Smooth muscle cell of the brain vasculature (primary cell): Measurements from ENCODE around the gene TTC39B.

Experiments used
- DNase-seq: peaks from one replicate; pipeline ENCODE4 v3.0.0-alpha.2; 2012; ENCODE audit warnings: low read depth, low spot score

TTC39B gene

DNA sequence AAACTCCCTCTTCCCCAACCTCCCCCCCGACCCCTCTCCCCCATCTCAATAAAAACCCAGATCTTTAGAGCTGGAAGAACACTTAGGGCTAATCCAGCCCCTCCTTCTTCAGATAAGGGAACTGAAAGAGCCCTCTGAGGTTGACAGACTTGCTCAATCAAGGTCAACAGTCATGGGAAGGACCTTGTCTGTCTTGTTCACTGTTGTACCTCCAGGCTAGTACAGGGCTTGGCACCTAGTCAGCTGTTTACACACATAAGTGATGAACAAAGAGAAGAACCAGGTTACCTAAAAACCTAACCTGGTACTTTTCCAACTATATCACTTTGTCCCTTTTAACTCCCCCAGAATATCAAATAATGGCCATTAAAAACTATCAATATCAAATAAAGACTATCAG, 2.4 kb downstream of the TTC39B start:
- DNase-seq, result no peak

DNA sequence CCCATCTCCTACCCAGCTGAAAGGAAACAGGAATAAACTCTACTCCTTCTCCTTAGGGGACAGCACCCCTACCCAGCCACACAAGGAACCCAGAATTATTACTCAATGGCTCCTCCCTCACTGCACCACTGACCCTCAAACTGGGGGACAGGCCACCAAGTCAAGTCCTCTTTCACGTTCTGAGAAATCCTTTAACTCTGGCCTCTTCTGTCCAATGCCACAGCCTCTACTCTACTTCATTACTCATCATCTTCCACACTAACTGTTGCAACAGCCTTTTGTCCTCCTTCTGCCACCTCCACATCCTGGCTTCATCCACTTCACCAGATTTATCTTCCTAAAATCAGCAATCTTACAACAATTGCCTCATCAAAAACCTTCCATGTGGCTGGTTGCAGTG, 6.8 kb downstream of the TTC39B start:
- no peak for DNase-seq

DNA sequence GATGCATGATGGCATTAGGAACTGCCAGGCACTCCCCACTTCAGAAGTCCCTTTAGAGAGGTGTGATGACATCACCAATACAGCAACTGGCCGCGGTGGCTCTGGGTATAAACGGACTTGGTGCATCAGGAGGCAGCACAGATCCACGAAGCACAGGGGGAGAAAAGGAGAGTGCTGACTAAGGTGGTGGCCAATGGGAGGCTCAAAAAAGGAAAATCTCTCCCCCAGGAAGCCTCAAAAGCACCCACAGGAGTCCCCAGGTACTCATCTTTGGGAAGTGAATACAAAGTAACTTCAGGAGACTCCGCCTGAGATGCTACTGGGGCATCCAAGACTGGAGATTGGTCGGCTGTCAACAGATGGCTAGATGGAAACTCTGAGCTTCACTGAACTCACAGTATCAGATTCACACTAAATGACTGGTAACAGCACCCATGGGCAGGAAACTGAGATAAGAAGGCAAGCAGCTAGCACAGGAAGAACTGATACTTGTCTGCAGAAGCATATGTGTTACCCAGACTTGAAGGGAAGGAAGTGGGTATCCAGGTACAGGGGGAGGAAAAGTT, 7.6 kb downstream of the TTC39B start:
- no peak for DNase-seq

DNA sequence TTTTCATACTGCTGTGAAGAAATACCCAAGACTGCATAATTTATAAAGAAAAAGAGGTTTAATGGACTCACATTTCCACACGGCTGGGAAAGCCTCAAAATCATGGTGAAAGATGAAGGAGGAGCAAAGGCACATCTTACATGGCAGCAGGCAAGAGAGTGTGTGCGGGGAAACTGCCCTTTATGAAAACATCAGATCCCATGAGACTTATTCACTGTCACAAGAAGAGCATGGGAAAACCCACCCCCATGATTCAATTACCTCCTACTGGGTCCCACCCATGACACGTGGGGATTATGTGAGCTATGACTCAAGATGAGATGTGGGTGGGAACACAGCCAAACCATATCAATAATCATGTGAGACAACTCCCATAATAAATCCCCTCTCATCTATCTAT, 8.7 kb downstream of the TTC39B start:
- no peak for DNase-seq

DNA sequence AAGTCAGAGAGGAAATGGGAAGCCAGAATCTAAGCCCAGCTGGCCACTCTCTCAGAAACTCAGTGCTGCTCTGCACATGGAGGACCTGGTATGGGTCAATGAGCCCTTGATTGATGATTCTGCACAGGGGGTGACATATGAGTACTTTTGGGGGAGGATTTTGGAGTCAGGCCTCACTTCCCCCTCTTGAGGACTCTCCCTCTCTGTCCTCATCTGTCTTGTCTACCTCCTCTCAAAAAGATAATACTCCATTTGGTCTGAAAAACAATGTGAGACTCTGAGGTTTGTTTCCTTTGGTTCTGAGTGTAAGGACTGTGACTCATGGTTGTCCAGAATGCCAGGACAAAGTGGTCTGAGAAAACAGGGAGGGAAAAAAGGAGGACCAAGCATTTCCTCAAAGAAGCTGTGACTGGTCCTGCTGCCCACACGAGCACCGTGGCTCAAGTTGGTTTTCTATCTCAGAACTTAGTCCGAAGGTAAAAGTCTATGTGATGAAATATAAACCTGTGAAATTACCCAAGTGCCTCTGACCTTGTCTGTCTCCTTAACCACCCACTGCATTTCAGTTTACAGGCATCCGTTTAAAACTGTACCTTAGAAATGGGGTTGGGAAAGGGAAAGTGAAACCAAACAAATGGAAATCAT, 11.1 kb downstream of the TTC39B start:
- no peak for DNase-seq

DNA sequence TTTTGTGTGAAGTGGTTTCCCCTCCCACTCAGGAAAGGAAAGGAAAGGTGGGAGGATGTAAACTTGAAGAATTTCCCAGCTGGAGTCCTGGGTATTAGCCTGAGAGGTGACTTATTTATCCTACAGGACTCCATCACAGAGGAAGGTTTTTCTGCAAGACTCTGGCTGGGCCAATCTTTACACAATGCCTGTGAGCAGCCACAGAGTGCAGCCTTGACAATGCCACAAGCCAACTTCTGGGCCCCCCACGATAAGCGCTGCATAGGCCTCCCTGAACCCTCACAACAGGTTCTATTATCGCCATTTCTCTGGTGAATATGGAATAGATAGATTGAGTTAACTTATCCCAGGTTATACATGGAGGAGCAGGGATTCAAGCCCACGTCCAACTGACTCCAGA, 12.4 kb downstream of the TTC39B start:
- no peak for DNase-seq

DNA sequence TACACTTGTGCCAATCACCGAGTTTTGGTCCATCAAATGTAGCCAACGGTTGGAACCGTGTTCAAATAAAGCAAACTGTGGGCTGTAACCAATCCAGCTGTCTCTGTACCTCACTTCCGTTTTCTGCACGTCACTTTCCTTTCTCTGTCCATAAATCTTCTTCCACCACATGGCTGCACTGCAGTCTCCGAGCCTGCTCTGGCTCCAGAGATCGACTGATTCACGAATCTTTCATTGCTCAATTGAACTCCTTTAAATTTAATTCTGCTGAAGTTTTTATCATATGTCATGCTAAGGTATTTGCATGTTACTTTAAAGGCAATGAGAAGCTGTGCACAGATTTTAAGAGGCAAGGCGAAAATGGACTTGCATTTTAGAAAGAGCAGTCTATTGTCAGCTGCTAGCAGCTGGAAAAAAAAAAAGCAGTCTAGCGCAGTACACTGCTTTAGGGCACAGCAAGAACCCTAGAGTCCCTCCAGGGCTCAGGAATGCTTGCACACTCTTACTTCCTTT, 13.2 kb downstream of the TTC39B start:
- DNase-seq, result no peak

DNA sequence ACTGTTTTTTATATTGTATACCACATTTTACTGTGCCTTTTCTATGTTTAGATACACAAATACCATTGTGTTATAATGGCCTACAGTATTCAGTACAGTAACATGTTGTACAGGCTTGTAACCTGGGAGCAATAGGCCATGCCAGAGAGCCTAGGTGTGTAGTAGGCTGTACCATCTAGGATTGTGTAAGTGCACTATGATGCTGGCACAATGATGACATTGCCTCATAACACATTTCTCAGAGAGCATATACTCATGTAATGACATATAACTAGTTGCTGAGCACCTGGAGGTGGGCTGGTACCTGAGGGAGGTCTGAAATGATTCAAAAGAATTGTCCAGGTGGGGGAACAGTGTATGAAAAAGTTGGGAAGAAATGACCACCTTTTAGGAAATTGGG, 13.9 kb downstream of the TTC39B start:
- DNase-seq, result no peak

DNA sequence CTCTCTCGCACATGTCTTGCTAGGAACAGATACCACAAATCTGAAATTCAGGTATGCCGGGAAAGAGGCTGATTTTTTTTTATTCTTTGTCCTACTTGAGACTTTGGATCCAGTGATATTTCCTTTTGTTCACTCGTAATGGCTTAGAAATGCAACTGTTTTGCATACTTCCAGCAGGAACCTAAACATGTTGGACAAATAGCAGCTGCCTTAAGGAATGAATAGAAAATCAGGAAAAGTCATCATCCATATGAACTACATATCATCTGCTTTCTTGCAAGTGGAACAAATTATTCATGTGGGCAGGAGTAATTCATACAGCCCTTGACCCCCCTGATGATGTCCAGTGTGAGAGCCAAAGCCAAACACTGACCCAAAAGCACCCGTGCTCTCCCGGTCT, 17.4 kb downstream of the TTC39B start:
- DNase-seq, result no peak

DNA sequence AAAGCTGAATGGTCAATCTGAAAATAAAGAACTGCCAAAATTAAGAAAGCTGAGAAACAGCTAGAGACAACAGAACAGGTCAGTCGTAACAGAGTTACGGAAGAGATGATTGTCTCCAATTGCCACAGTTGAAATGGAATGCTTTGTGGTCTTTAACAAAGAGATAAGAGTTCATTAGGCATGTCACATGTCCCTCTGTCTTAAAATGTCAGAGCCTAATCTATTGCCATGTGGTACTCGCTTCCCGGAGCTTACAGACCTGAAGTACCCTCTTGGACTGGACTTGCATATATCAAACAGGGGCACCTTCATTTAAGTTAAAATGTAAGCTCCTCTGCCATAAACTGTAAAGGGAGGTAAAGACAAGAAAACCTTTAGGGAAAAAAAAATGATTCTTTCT, 19.7 kb downstream of the TTC39B start:
- DNase-seq, result no peak

DNA sequence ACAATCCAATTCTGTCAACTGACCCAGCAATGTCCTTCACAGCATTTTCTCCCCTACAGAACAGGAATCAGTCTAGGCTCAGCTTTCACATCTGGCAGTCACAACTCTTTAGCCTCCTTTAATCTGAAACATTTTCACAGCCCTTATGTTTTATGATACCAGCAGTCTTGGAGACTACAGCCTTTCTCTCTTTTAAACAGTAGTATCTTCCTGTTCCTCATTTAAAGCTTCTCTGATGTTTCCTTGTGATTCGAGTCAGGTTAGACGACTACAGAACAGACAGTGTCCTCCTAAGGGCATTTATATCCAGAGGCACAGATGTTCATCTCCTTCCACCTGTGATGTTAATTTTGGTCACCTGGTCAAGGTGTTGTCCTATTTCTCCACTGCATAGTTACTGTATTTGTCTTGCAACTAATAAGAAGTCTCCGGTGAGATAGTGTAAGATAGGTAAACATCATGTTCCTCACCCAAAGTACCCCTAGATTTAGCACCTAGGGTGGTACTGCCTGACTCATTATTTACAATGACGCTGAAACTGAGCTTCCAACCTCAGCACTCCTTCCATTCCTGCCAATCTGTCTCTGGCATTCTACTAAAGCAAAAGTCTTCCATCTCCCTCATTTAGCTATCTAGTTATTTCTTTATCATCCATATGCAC, 20.7 kb downstream of the TTC39B start:
- no peak for DNase-seq

DNA sequence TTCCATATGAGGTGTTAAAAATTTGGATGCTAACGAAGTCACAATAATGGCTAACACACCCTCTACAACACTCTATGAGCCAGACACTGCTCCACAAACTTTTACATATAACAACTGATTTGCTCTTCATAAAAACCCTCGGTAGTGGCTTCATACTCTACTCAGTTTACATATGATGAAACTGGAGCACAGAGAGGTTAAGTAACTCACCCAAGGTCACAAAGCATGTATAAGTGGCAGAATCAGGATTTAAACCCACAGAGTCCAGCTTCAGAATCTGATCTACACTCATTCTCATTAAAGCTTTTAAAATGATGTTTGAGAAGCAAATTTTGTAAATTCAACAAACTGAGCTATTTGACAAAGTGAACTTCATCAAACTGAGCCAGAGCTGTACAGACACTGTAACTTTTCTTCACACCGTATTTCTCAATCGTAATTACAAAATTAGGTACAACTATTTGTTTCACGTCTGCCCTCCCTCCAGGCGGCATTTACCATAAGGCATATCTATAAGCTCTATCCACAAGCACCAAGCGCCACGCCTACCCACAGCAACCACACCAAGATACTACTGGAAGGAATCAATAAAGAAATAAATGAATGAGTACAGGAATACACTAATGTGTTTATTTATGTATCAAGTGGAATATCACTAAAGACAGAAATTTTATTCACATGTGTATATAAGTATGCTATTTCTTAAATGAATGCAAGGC, 24.3 kb downstream of the TTC39B start:
- DNase-seq, result no peak

DNA sequence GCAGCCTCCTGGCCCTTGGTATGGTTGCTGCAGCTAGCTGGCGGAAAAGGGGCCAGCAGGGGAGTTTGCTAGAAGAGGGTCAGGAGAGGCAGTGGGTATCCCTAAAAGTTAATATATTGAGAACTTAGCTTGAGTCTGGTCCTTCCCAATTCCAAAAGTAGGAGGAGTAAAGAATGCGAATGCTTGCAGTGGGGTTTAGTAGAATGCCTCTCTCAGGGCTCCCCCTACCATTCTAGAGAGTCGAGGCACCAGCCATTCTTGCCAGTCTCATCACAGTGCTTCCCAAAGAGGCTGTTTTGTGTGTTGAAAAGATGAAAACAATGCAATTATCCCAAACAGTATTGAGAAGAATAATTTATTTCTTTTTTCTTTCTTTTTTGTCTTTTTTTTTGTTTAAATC, 26.4 kb downstream of the TTC39B start:
- no peak for DNase-seq

DNA sequence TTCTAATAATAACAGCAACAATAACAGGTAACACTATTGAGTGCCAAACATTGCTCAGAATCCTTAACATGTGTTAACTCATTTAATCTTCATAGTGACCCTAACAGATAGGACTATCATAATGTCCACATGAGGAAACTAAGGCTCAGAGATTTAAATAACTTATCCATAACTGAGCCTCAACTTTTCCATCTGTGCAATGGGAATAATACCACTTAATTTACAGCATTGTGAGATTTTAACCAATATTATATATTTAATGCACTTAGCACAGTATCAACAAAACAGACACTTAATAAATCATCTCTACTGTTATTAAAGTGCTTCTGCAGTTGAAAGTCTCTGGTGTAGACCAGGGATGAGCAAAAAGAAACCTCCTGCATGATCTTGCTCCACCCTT, 28.2 kb downstream of the TTC39B start:
- DNase-seq, result no peak

DNA sequence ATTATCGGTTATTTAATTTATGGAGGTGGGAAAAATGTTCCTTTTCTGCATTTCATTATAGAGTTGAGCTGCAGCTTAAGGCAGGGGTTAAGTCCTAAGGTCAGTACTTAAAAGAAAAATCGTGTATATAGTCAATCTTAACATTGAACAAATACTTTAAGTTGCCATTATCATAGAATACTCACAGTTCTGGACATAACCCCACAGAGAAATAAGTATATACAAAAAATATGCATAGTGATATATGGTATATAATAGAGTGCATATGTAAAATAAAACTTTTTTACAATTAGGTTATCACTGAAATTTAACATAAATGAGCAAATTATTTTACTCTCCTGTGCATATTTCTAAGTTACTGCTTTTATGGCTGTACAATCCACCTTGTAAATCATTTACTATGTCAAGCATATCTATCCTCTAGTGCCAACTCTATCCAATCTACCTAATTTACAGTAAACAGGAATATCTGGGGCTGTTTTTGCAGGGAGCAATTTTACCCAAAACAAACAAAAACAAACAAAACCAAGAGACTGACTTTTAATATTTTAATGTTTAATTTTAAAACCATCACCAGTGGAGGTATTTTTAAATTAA, 28.8 kb downstream of the TTC39B start:
- no peak for DNase-seq

DNA sequence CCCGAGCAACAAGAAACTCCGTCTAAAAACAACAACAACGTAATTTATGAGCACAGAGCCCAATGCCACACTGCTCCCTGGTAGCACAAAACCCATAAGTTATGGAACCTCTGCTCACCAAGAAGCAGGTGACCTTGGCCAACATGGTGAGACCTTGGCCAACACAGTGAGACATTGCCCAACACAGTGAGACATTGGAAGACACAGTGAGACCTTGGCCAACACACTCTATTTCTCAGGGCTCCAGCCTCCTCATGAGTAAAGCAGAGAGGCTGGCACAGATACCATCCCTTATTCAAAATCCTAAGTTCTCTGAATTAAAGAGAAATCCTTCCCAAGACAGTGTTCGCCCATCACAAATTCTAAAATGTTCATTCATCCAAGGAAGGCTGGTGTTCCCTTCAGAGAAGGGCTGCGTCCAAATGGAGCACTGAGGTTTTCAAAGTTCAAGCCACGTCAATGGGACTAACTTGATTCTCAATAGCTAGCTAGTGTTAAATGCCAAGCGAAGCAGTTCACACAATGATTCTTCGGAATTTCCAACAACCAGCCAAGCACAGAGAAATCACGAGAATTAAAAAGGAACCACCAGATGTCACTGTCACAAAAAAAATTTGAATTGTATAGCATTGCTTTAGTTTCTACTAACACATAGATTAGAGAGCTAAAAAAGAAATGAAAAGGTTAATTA, 29.5 kb downstream of the TTC39B start:
- DNase-seq, result no peak

DNA sequence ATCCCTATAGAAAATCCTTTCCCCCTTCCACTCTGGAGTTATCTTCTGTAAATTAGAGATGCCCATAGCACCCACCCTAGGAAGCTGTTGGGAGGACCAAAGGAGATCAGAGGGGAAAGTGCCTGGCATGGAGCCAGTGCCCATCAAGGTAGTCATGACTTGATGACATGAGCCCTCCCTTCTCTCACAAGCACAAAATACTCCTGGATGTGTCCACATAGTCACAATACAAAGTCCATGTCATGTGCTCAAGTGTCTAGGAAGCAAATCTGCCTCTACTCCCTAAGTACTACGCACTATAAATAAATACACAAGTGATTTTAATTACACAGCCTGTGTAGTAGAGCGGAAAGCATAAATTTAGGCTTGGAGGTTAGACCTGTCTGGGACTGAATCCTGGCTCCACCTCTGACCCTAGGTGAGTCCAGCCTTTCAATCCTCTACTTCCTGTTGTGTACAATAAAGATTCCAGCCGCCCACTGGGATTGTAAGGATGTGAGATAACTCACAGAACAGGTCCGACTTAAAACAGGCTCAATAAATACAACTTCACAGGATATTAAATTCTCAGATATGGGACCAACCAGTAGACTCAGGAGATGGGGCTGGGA, 30.6 kb downstream of the TTC39B start:
- no peak for DNase-seq

DNA sequence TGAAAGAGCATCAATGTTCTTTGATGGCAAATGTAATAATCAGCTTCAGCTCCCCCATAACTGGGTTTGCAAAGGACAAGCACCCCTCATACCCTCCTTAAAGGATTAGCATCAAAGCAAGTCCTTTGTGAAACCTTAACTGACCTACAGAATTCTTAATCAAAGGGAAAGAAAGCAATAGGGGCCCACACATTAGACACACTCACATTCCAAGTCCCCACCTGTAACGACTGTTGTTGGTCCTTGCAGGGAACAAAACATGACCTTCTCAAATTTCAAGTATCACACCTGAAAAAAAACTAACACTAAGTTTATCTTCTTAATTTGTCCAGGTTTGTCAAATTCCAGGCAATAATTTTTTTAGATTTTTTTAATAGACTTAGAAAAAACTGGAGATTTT, 32.6 kb downstream of the TTC39B start:
- no peak for DNase-seq

DNA sequence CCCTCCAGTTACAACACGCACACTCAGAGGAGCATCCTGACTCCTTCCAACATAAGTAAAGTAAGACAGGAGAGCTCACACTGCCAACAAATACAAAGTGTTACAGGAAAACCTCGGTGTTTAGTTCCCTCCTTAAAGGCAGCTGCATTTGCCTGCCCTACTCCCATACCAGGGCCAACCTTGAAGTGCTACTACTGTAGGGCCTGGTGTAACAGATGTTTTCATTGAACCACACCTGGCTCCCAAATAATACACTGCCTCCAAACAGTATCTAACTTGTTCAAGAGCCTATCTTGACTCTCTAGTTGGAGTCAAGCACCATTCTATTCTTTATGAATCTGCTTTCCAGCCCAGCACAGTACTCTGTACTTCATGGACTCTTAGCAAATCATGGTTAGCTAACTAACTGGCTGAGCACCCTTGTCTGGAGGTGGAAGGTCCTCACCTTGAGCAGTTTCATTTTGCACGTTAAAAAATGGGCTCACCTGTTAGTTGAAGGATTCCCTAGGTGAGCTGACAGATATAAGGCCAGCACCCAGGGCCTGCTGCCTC, 34.6 kb downstream of the TTC39B start:
- no peak for DNase-seq

DNA sequence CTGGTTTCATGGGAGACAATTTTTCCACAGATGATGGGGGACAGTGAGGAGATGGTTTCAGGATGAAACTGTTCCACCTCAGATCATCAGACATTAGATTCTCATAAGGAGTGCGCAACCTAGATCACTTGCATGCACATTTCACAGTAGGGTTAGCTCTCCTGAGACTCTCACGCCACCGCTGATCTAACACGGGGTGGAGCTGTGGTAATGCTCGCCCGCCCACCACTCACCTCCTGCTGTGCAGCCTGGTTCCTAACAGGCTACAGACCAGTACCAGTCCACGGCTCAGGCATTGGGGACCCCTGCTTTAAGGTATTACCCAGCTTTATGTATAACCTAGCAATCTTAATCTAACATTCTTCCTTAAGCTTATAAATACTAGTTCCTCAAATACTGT, 35.6 kb downstream of the TTC39B start:
- DNase-seq, result no peak

DNA sequence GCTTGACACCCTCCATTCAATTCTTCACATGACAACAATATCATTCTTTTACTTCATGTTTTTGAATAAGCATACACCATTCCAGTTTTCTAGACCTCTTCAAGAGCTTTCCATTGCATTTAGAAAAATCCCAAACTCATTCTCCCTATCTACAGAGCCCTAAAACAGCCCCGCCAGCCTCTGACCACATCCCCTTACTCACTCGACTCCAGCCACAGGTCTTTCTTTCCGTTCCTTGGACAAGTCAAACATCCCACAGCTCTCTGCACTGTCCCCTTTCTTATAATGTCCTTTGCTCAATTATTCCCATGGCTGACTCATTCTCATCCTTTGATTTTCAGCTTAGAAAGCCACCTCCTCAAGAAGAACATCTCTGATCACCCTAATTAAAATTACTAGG, 38.2 kb downstream of the TTC39B start:
- DNase-seq, result no peak
